LNCaP clone FGC (cell line): ENCODE data around the gene GAGE1.

Experiments used
- DNase-seq: peaks from one replicate; pipeline ENCODE4 v3.0.0-alpha.2; 2011; ENCODE audit warnings: low read depth
- H3K4me3 ChIP-seq: 2 replicates; pipeline ENCODE4 v1.5.1; 2011; ENCODE audit warnings: mild to moderate bottlenecking, low read depth, low read length, control low read depth
- CTCF ChIP-seq: IDR thresholded peaks from 2 replicates; pipeline ENCODE4 v1.5.1; 2012; ENCODE audit warnings: mild to moderate bottlenecking; ENCODE audit not compliant: control insufficient read depth, insufficient read depth; ENCODE audit errors: extremely low read depth

GAGE1 gene

DNA sequence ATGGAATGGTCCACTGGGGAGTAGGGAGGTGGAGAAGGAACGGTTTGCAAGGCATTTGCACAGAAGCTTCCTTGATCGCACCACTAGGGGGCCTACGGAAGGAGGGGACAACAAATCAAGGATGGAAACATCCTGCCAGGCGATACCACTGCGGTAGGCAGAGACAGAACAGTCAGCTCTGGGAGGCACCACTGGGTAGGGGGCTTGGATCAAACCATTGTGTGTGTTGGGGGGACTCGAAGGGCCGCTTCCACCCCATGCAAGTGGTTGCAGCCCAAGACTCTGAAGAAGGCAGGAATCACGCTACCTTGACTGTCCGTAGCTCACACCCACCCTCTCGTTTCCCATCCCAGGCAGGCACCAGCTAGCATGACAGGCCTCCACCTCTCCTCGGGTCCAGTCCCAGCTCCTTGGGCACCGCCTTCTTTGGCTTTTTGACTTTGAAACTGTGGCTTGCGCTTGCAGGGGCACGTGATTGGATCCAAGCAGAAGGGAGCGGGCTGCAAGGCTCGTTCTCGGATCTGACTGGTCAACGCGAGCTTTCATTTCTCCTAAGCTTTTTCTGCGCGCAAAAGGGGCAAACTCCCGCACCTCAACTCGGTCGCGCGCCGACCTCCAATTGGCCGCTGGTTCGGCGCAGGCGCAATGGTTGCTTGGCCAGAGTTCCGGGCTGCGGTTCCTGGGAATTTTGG, 28.4 kb downstream of the GAGE1 start:
- TF ChIP-seq CTCF, result peak; percentile 59
- no peak overlapping the region for H3K4me3 ChIP-seq
- peak; percentile 18 for DNase-seq

- H3K4me3 ChIP-seq, result no peak overlapping the region
- TF ChIP-seq CTCF, result no peak
- DNase-seq, result no peak
These were observed 46.3 kb downstream of the GAGE1 start for GRCh38 chrX:49644991-49645637.

DNA sequence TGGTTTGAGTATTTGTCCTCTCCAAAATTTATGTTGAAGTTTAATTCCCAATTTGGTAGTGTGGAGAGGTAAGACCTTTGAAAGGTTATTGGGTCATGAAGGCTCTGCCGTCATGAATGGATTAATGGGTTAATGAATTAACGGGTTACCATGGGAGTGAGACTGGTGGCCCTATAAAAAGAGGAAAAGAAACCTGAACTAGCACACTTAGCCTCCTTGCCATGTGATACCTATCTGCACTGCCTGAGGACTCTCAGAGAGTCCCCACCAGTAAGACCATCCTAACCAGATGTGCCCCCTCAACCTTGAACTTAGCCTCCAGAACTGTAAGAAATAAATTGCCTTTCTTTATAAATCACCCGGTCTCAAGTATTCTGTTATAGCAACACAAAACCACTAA, 57.7 kb downstream of the GAGE1 start:
- no peak overlapping the region for H3K4me3 ChIP-seq
- no peak for DNase-seq
- TF ChIP-seq CTCF, result no peak
